Lower lobe of right lung (tissue), 2 donors: Measurements from ENCODE around the gene PTPRU. TPM values are rescaled to one million over a fixed set of nuclear protein-coding genes. Genes with fewer than 3 reads are reported as not detected.

Experiments
- ATAC-seq, 2 donors: fragments of 200-7000 bp; cut with Tn5 transposase; one replicate each; pipeline ENCODE4 v1.9.1; 2020 to 2022; ENCODE audit warnings: mild to moderate bottlenecking in 2 of 2, moderate library complexity in 2 of 2
- DNase-seq: peaks from one replicate; pipeline ENCODE4 v3.0.0-alpha.2; 2020
- H3K27ac ChIP-seq: fragments of 200-600 bp; one replicate; pipeline ENCODE4 v1.8.0; 2022
- H3K27me3 ChIP-seq: fragments of 200-600 bp; one replicate; pipeline ENCODE4 v1.8.0; 2022; ENCODE audit warnings: low read depth
- H3K36me3 ChIP-seq: fragments of 200-600 bp; one replicate; pipeline ENCODE4 v1.8.0; 2022; ENCODE audit warnings: mild to moderate bottlenecking
- H3K4me1 ChIP-seq: fragments of 200-600 bp; one replicate; pipeline ENCODE4 v1.8.0; 2022
- H3K4me3 ChIP-seq: fragments of 200-600 bp; one replicate; pipeline ENCODE4 v1.8.0; 2022; ENCODE audit warnings: mild to moderate bottlenecking
- H3K9me3 ChIP-seq: fragments of 200-600 bp; one replicate; pipeline ENCODE4 v1.8.0; 2022
- intact Hi-C: fragments of 100-400 bp; cut with DNase I; formaldehyde crosslinking; loops from one replicate; pipeline ENCODE4 v1.11.0; 2022
- total RNA-seq: library from RNA; stranded (reverse); fragmentation: NEBNext Ultra II Directional; extraction: Animal tissue kit (Norgen Biotek cat#: 25700); gene quantifications from one replicate; pipeline ENCODE4 v1.2.1, GENCODE V29; 2021
- TF ChIP-seq, protein P1 (sequence below): fragments of 200-600 bp; IDR thresholded peaks from one replicate; pipeline ENCODE4 v1.8.0; 2022; ENCODE audit warnings: antibody characterized with exemption, mild to moderate bottlenecking
- donor health status: DM: no; HTN: yes; CAD: no; lungs with severe emphysema.

The PTPRU gene
- total RNA-seq, 1 donor from 2014 or later = 35.1 TPM

DNA sequence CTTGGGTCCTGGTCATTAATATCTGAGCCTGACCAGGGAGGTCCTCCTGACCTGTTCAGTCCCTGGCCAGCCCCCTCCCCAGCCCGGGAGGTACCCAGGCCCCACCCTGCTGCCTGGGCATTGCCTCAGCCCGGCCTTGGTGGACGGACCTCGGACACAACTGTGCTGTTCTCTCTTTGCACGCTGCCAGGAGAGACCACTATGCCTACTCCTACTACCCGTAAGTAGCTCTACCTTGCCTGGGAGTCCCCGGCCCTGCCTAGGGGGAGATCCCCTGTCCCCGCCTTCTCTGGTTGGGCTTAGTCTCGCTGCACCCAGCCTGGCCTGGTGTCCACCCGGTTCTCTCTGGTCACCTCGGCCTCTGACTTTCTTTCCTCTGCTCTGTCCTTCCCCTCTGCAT lies 53.2 kb downstream of the PTPRU start:
- intact Hi-C loops = no loop called here
- Histone ChIP-seq H3K27ac (no peak overlapping the region), H3K27me3 (no peaks in the 10 kb centered on the region), H3K9me3 (no peaks in the 10 kb centered on the region), H3K4me1 (no peaks in the 10 kb centered on the region), H3K4me3 (no peak overlapping the region), H3K36me3 (peaks cover 10% of the 10 kb centered on the region)
- DNase-seq = no peak
- ATAC-seq = no peak
- TF ChIP-seq, protein P1, sequence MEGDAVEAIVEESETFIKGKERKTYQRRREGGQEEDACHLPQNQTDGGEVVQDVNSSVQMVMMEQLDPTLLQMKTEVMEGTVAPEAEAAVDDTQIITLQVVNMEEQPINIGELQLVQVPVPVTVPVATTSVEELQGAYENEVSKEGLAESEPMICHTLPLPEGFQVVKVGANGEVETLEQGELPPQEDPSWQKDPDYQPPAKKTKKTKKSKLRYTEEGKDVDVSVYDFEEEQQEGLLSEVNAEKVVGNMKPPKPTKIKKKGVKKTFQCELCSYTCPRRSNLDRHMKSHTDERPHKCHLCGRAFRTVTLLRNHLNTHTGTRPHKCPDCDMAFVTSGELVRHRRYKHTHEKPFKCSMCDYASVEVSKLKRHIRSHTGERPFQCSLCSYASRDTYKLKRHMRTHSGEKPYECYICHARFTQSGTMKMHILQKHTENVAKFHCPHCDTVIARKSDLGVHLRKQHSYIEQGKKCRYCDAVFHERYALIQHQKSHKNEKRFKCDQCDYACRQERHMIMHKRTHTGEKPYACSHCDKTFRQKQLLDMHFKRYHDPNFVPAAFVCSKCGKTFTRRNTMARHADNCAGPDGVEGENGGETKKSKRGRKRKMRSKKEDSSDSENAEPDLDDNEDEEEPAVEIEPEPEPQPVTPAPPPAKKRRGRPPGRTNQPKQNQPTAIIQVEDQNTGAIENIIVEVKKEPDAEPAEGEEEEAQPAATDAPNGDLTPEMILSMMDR = no peak

DNA sequence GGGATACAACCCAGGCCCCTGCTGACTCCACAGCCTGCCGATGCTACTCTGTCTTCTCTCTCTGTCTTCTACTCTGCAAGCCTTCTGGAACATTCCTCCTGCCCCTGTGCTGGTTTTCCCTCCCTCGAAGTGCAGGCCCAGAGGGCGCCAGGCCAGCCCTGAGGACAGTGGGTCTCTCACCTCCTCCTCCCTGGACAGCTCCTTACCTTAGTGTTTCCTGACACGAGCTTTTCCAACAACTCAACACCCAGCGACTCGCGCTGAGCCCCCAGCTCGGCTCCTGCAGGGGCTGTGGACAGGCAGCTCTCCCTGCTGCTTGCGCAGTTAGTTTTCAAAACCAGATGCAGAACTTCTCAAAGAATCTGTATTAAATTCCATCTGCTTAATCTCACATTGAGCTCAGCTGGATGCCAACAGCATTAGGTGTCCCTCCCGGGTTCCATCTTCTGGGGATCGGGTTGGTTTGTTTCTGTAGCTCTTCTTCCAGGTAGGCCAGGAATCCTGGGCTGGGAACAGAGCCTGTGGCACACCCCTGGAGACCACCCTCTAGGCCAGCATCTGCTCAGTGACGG lies 54.2 kb downstream of the PTPRU start:
- Histone ChIP-seq H3K4me1 (no peaks in the 10 kb centered on the region), H3K4me3 (no peak overlapping the region), H3K9me3 (no peaks in the 10 kb centered on the region), H3K36me3 (peaks cover 6% of the 10 kb centered on the region), H3K27ac (no peak overlapping the region), H3K27me3 (no peaks in the 10 kb centered on the region)
- ATAC-seq (no peak), DNase-seq (no peak)
- TF ChIP-seq, protein P1 = no peak
- intact Hi-C loops = no loop called here

DNA sequence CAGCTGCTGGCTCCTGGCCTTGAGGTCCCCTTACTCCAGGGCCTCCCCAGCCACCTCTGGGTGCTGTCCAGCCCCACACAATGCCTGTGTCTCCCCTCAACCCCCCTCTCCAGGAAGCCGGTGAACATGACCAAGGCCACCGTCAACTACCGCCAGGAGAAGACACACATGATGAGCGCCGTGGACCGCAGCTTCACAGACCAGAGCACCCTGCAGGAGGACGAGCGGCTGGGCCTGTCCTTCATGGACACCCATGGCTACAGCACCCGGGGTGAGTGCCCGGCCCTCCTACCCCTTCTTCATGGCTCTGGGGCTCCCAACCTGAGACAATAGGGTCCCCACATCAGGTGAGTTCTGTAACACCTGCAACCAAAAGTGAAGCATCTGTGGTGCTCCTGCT lies 55.4 kb downstream of the PTPRU start:
- TF ChIP-seq, protein P1 = no peak
- no peak for ATAC-seq
- intact Hi-C loops = no loop called here
- Histone ChIP-seq H3K27ac (no peak overlapping the region), H3K4me1 (no peaks in the 10 kb centered on the region), H3K27me3 (no peaks in the 10 kb centered on the region), H3K9me3 (no peaks in the 10 kb centered on the region), H3K36me3 (peaks cover 6% of the 10 kb centered on the region), H3K4me3 (no peak overlapping the region)
- DNase-seq = no peak

DNA sequence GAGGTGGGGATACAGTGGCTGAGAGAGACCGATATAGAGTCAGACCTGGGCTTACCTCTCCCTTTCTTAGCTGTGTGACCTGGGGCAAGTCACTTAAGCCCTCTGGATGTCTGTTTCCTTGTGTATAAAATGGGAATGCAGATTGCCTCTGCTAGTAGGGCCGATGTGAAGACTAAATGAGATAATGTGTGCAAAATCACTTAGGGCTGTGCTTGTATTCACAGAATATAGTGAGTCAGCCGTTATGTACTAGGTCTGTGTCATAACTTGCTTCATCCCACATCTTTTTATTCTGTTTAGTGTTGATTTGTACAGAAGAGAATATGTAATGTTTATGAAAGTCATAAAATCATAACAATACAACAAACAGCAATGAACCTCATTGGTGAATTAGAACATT lies 56.0 kb downstream of the PTPRU start:
- H3K36me3 ChIP-seq = peaks cover 6% of the 10 kb centered on the region
- no peaks in the 10 kb centered on the region for H3K27me3 ChIP-seq
- intact Hi-C loops = no loop called here
- no peaks in the 10 kb centered on the region for H3K9me3 ChIP-seq
- DNase-seq (no peak), ATAC-seq (no peak)
- H3K27ac ChIP-seq = no peak overlapping the region
- H3K4me3 ChIP-seq = no peak overlapping the region
- H3K4me1 ChIP-seq = no peaks in the 10 kb centered on the region
- TF ChIP-seq, protein P1 = no peak

DNA sequence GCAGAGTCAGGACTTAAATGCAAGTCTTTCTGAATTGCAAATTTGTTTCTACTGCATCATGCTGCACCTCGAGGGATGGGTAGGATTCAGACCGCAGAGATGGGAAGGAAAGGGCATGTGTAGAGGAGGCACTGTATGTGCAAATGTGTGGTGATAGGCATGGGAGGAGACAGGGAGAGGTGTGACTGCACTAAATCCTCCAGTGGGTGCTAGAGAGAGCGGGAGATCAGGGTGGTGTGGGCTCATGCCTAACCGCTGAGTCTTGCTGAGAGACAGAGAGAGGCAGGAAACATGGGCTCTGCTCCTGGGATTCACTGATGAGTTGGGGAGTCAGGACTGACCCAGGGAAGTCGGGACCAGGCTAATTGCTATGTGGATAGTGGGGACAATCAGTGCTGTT lies 61.1 kb downstream of the PTPRU start:
- no peak overlapping the region for H3K4me3 ChIP-seq
- no peaks in the 10 kb centered on the region for H3K27me3 ChIP-seq
- intact Hi-C loops = no loop called here
- DNase-seq = no peak
- H3K36me3 ChIP-seq = peaks cover 26% of the 10 kb centered on the region
- H3K27ac ChIP-seq = no peak overlapping the region
- no peak for ATAC-seq
- TF ChIP-seq, protein P1 = no peak
- H3K9me3 ChIP-seq = no peaks in the 10 kb centered on the region
- H3K4me1 ChIP-seq = no peaks in the 10 kb centered on the region

DNA sequence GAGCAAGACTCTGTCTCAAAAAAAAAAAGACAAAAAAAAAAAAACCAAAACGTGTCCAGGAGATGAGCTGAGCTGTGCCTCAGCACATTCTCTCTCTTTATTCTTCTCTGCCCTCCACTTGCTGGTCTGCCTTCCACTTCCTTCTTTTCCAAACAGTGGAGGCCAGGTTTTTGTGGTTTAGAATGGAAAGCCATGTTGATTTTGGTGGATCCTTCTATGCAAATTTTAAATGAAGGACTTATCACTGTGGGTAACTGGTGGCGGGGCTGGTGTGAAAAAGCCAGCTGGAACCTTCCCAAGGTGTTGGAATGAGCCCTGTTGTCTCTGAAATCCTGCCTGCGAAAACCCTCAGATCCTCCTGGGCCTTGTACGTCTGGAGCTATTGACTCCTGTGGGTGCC lies 61.9 kb downstream of the PTPRU start:
- Histone ChIP-seq H3K27ac (no peak overlapping the region), H3K9me3 (no peaks in the 10 kb centered on the region), H3K27me3 (no peaks in the 10 kb centered on the region), H3K36me3 (peaks cover 26% of the 10 kb centered on the region), H3K4me1 (no peaks in the 10 kb centered on the region), H3K4me3 (no peak overlapping the region)
- TF ChIP-seq, protein P1 = no peak
- ATAC-seq (no peak), DNase-seq (no peak)
- intact Hi-C loops = no loop called here
